ENCODE data around the gene PNMA6A. TPM values are rescaled to one million over a fixed set of nuclear protein-coding genes. Genes with fewer than 3 reads are reported as not detected.
"Not testable (repeated sequence)": the region's sequence is repeated elsewhere in the genome, so short reads cannot be mapped to it uniquely, and the experiment has no call there.

PNMA6A gene
- total RNA-seq = 0.32 TPM

- H3K4me1 ChIP-seq; H3K27me3 ChIP-seq; intact Hi-C loops (cut with DNase I); H3K4me3 ChIP-seq; H3K9me3 ChIP-seq; H3K27ac ChIP-seq; H3K36me3 ChIP-seq; DNase-seq (ENCODE audit: low spot score in 2 of 2): not testable (repeated sequence)
Measured at GRCh38 chrX:153071909-153072583, at the start of gene PNMA6A. PNMA6A (plus strand) TSS chrX:153072454; CDS start chrX:153073063, 609 bp downstream.

- H3K27me3 ChIP-seq; H3K27ac ChIP-seq; H3K9me3 ChIP-seq; DNase-seq (ENCODE audit: low spot score in 2 of 2); H3K4me1 ChIP-seq; H3K4me3 ChIP-seq; H3K36me3 ChIP-seq; intact Hi-C loops (cut with DNase I): not testable (repeated sequence)
Measured at GRCh38 chrX:153026501-153026900, 45.8 kb upstream of the PNMA6A start.

DNA sequence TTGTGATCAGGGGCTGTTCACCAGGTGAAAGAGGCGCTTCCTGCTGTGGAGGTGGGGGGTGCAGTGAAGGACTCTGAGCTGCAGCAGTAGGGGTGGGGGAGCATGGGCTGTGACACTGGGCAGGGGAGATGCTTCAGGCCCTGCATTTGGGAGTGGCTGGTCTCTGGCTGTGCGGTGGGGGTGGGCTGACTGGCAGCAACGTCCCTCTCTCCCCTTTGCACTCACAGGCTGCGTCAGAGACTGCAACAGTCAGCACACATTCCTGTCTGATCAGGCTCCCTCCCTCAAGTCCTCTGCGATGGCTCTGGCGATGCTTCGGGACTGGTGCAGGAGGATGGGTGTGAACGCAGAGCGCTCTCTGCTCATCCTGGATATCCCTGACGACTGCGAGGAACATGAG, 43.8 kb upstream of the PNMA6A start:
- H3K27ac ChIP-seq; H3K4me1 ChIP-seq; H3K9me3 ChIP-seq; H3K27me3 ChIP-seq; DNase-seq (ENCODE audit: low spot score in 2 of 2); intact Hi-C loops (cut with DNase I); H3K36me3 ChIP-seq; H3K4me3 ChIP-seq: not testable (repeated sequence)

DNA sequence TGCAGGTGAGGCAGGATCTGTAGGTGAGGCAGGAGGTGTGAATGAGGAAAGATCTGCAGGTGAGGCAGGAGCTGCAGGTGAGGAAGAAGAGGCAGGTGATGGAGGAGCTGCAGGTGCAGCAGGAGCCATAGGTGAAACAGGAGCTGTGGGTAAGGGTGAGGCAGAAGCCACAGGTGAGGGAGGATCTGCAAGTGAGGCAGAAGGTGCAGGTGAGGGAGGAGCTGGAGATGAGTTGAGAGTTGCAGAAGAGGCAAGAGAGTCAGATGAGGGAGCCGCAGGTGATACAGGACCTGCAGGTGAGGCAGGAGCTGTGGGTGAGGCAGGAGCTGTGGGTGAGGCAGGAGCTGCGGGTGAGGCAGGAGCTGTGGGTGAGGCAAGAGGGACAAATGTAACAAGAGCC, 43.1 kb upstream of the PNMA6A start:
- intact Hi-C loops (cut with DNase I) = no loop called here
- H3K9me3 ChIP-seq = no peaks in the 10 kb centered on the region
- H3K4me3 ChIP-seq = no peak overlapping the region
- H3K36me3 ChIP-seq = no peaks in the 10 kb centered on the region
- no peak for TF ChIP-seq CTCF (IDR thresholded peaks at IDR 0.05)
- no peak for DNase-seq (ENCODE audit: low spot score in 2 of 2)
- H3K27ac ChIP-seq = no peak overlapping the region
- H3K4me1 ChIP-seq = no peaks in the 10 kb centered on the region
- no peaks in the 10 kb centered on the region for H3K27me3 ChIP-seq

DNA sequence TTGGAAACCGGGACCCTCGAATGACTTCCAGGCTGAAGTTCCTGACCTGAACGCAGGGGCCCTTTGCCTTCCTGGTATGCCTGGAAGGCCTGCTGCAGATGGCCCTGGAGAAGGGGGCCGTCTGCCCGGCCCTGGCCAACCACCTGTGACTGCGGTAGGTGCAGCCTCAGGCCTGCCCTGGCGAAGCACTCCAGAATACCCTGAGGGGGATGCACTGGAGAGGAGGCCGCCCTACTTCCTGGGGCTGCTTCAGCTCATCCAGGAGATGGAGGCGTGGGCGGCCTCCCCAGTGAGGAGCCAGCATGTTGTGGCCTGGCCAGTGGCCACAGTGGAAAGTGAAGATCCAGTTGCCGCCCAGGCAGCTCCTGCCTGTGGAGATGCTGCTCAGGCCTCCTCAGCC, 42.4 kb upstream of the PNMA6A start:
- H3K36me3 ChIP-seq = no peaks in the 10 kb centered on the region
- intact Hi-C loops (cut with DNase I) = loop anchor here (5.0 to 10.0 kb wide), 3 partner anchors 415 to 635 kb away; partner anchors contain the start of gene TREX2
- no peak for TF ChIP-seq CTCF (IDR thresholded peaks at IDR 0.05)
- DNase-seq (ENCODE audit: low spot score in 2 of 2) = no peak
- H3K27me3 ChIP-seq = no peaks in the 10 kb centered on the region
- no peak overlapping the region for H3K4me3 ChIP-seq
- no peaks in the 10 kb centered on the region for H3K4me1 ChIP-seq
- no peaks in the 10 kb centered on the region for H3K9me3 ChIP-seq
- no peak overlapping the region for H3K27ac ChIP-seq

DNA sequence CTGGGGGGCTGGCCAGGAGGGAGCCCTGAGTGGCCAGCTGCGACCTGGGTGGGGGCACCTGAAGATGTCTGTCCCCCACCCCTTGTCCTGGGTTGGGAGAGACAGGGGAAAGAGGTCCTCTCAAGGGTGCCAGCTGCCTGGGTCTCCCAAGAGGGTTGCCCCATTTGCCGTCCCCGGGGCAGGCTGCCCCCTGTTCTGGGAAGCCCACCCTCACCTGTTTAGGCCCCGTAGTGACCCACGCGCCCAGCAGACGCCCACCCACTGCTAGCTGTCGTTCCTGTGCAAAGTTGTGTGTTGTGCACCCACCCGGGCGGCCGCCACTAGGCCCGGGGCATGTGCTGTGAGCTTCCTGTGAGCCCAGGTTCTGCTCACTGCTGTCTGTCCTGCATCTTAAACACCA, 41.5 kb upstream of the PNMA6A start:
- Histone ChIP-seq H3K4me3 (no peak overlapping the region), H3K9me3 (no peaks in the 10 kb centered on the region), H3K27ac (no peak overlapping the region), H3K4me1 (no peaks in the 10 kb centered on the region), H3K36me3 (no peaks in the 10 kb centered on the region), H3K27me3 (no peaks in the 10 kb centered on the region)
- TF ChIP-seq CTCF (IDR thresholded peaks at IDR 0.05) = no peak
- DNase-seq (ENCODE audit: low spot score in 2 of 2) = no peak
- intact Hi-C loops (cut with DNase I) = loop anchor here (5.0 to 10.0 kb wide), 3 partner anchors 414 to 634 kb away; partner anchors contain the start of gene TREX2

GRCh38 chrX:153032397-153033118, 39.7 kb upstream of the PNMA6A start:
- H3K36me3 ChIP-seq = no peaks in the 10 kb centered on the region
- H3K4me1 ChIP-seq = no peaks in the 10 kb centered on the region
- H3K27ac ChIP-seq = no peak overlapping the region
- intact Hi-C loops (cut with DNase I) = loop anchor here (5.0 to 10.0 kb wide), 3 partner anchors 412 to 632 kb away; partner anchors contain the start of gene TREX2
- TF ChIP-seq CTCF (IDR thresholded peaks at IDR 0.05) = peak; percentile 76 to 85 (median 85)
- H3K27me3 ChIP-seq = no peaks in the 10 kb centered on the region
- peak overlapping the region; percentile 26 to 55 for H3K4me3 ChIP-seq
- DNase-seq (ENCODE audit: low spot score in 2 of 2) = peak in 1 of 2 donors; percentile 80
- no peaks in the 10 kb centered on the region for H3K9me3 ChIP-seq

Measured in ascending aorta (tissue), 2 donors.